Panc1 (cell line): ENCODE results near the gene EXOC6B. TPM values are rescaled to one million over a fixed set of nuclear protein-coding genes. Genes with fewer than 3 reads are reported as not detected.
A peak's percentile ranks its signal among the peaks of the same experiment; 100 is the strongest.

Experiments
- ATAC-seq: fragments of 200-7000 bp; cut with Tn5 transposase; 2 replicates; pipeline ENCODE4 v1.9.1; 2020; ENCODE audit warnings: mild to moderate bottlenecking, moderate library complexity
- BruUV-seq: library from RNA; stranded (reverse); fragments of 400-500 nt; replicated peaks from 2 replicates; lab custom pipeline; 2021; lab: Mats Ljungman, UMichigan
- CTCF ChIA-PET: fragments of 300-600 bp; sonication (Branson Sonifier 250); formaldehyde crosslinking; loops from one replicate; lab custom pipeline; 2022; ENCODE audit warnings: antibody characterized with exemption; lab: Charles Lee
- POLR2A ChIA-PET: fragments of 300-600 bp; sonication (Branson Sonifier 250); formaldehyde crosslinking; loops from one replicate; lab custom pipeline; 2022; ENCODE audit warnings: antibody characterized with exemption; lab: Charles Lee
- DNase-seq: peaks from one replicate; pipeline ENCODE4 v3.0.0-alpha.2; 2010; ENCODE audit warnings: low read depth, low spot score
- H3K27ac ChIP-seq: 2 replicates; pipeline ENCODE4 v1.5.1; 2011; ENCODE audit warnings: mild to moderate bottlenecking, low read length, inconsistent platforms
- H3K27me3 ChIP-seq: fragments of 200-500 bp; sonication (Bioruptor generic); 2 replicates; pipeline ENCODE4 v1.6.0; 2014; ENCODE audit warnings: low read length, inconsistent platforms; ENCODE audit not compliant: control insufficient read depth, insufficient read depth
- H3K36me3 ChIP-seq: fragments of 200-500 bp; sonication (Bioruptor generic); 2 replicates; pipeline ENCODE4 v1.5.1; 2014; ENCODE audit warnings: inconsistent platforms, mild to moderate bottlenecking, low read length, moderate library complexity; ENCODE audit not compliant: control insufficient read depth, insufficient read depth
- H3K4me1 ChIP-seq: 2 replicates; pipeline ENCODE4 v1.5.1; 2011; ENCODE audit warnings: inconsistent platforms, mild to moderate bottlenecking, low read length, moderate library complexity; ENCODE audit not compliant: control insufficient read depth, insufficient read depth
- H3K4me3 ChIP-seq, 2 experiments: 2 replicates each; pipeline ENCODE4 v1.5.1; 2011 to 2012; ENCODE audit warnings: low read depth in 2 of 2, low read length in 2 of 2, mild to moderate bottlenecking in 2 of 2, inconsistent platforms in 1 of 2, moderate library complexity in 1 of 2
- H3K9me3 ChIP-seq: fragments of 200-500 bp; sonication (Bioruptor generic); 2 replicates; pipeline ENCODE4 v1.5.1; 2014; ENCODE audit warnings: low read depth, mild to moderate bottlenecking, inconsistent platforms, low read length, moderate library complexity; ENCODE audit not compliant: control insufficient read depth, insufficient read depth
- POLR2AphosphoS5 ChIP-seq: IDR thresholded peaks from 2 replicates; pipeline ENCODE4 v1.6.1; 2012; ENCODE audit warnings: mild to moderate bottlenecking, low read depth, low read length, moderate library complexity
- SIN3A ChIP-seq: IDR thresholded peaks from 2 replicates; pipeline ENCODE4 v1.6.1; 2012; ENCODE audit warnings: low read depth, mild to moderate bottlenecking, low read length, moderate library complexity, borderline replicate concordance; ENCODE audit not compliant: insufficient read depth
- TCF7L2 ChIP-seq: IDR thresholded peaks from 2 replicates; pipeline ENCODE4 v1.6.1; 2011; ENCODE audit warnings: mild to moderate bottlenecking, low read depth, low read length, inconsistent platforms
- in situ Hi-C: cut with HindIII; loops from 2 replicates; pipeline ENCODE4 v1.10.0; 2016; ENCODE audit warnings: low sequenced_read_pairs, low pct_unique_long_range_greater_than_20kb
- intact Hi-C: fragments of 100-400 bp; cut with micrococcal nuclease; formaldehyde crosslinking; loops from one replicate; pipeline ENCODE4 v1.10.0; 2022; ENCODE audit not compliant: unreplicated experiment
- total RNA-seq: library from RNA; stranded (reverse); gene quantifications from one replicate; pipeline ENCODE4 v1.2.1, GENCODE V29; 2021; ENCODE audit not compliant: unreplicated experiment
- TF ChIP-seq, protein P1 (sequence below): fragments of 450-650 bp; IDR thresholded peaks from 2 replicates; pipeline ENCODE4 v1.5.1; 2017; ENCODE audit warnings: mild to moderate bottlenecking
- TF ChIP-seq, protein P2 (sequence below), 2 experiments: IDR thresholded peaks; 2 replicates each; pipeline ENCODE4 v1.6.1; 2011 to 2012; ENCODE audit warnings: low read depth in 2 of 2, control low read depth in 1 of 2, low read length in 1 of 2, mild to moderate bottlenecking in 1 of 2, moderate library complexity in 1 of 2; ENCODE audit not compliant: insufficient read depth in 1 of 2

Gene EXOC6B
- total RNA-seq, 1 experiment from 2014 or later: 23.2 TPM

GRCh38 chr2:72143441-72144273, 682.2 kb downstream of the EXOC6B start:
- H3K36me3 ChIP-seq: no peaks in the 10 kb centered on the region; the same call in 1 of the 2 replicates
- intact Hi-C loops: no loop called here
- ChIA-PET CTCF (interaction anchor here (0.5 kb wide), 1 partner anchor 405 kb away, joined by 3 read pairs; no protein-coding TSS in a partner anchor), POLR2A (no interaction called here)
- peaks cover 8% of the 10 kb centered on the region for H3K27me3 ChIP-seq
- H3K27ac ChIP-seq: no peak overlapping the region
- no peaks in the 10 kb centered on the region for H3K9me3 ChIP-seq
- no TSS peak for BruUV-seq
- no peak for ATAC-seq
- H3K4me1 ChIP-seq: peaks cover 15% of the 10 kb centered on the region
- peak overlapping the region in 1 of 2 experiments; percentile 64; a peak in 2 of 4 replicates for H3K4me3 ChIP-seq
- TF ChIP-seq, protein P1, sequence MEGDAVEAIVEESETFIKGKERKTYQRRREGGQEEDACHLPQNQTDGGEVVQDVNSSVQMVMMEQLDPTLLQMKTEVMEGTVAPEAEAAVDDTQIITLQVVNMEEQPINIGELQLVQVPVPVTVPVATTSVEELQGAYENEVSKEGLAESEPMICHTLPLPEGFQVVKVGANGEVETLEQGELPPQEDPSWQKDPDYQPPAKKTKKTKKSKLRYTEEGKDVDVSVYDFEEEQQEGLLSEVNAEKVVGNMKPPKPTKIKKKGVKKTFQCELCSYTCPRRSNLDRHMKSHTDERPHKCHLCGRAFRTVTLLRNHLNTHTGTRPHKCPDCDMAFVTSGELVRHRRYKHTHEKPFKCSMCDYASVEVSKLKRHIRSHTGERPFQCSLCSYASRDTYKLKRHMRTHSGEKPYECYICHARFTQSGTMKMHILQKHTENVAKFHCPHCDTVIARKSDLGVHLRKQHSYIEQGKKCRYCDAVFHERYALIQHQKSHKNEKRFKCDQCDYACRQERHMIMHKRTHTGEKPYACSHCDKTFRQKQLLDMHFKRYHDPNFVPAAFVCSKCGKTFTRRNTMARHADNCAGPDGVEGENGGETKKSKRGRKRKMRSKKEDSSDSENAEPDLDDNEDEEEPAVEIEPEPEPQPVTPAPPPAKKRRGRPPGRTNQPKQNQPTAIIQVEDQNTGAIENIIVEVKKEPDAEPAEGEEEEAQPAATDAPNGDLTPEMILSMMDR: no peak
- TF ChIP-seq TCF7L2 (no peak), SIN3A (no peak), POLR2AphosphoS5 (no peak)
- TF ChIP-seq, protein P2, sequence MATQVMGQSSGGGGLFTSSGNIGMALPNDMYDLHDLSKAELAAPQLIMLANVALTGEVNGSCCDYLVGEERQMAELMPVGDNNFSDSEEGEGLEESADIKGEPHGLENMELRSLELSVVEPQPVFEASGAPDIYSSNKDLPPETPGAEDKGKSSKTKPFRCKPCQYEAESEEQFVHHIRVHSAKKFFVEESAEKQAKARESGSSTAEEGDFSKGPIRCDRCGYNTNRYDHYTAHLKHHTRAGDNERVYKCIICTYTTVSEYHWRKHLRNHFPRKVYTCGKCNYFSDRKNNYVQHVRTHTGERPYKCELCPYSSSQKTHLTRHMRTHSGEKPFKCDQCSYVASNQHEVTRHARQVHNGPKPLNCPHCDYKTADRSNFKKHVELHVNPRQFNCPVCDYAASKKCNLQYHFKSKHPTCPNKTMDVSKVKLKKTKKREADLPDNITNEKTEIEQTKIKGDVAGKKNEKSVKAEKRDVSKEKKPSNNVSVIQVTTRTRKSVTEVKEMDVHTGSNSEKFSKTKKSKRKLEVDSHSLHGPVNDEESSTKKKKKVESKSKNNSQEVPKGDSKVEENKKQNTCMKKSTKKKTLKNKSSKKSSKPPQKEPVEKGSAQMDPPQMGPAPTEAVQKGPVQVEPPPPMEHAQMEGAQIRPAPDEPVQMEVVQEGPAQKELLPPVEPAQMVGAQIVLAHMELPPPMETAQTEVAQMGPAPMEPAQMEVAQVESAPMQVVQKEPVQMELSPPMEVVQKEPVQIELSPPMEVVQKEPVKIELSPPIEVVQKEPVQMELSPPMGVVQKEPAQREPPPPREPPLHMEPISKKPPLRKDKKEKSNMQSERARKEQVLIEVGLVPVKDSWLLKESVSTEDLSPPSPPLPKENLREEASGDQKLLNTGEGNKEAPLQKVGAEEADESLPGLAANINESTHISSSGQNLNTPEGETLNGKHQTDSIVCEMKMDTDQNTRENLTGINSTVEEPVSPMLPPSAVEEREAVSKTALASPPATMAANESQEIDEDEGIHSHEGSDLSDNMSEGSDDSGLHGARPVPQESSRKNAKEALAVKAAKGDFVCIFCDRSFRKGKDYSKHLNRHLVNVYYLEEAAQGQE (IDR thresholded peaks at IDR 0.05; ENCODE audit: insufficient read depth in 1 of 2, low read depth in 2 of 2, low read length in 1 of 2): no peak
- DNase-seq: no peak
- in situ Hi-C loops: no loop called here

GRCh38 chr2:72142570-72143440, 683.0 kb downstream of the EXOC6B start:
- Histone ChIP-seq H3K4me3 (no peak overlapping the region), H3K9me3 (no peaks in the 10 kb centered on the region), H3K27ac (no peak overlapping the region), H3K4me1 (peaks cover 15% of the 10 kb centered on the region), H3K27me3 (peaks cover 4% of the 10 kb centered on the region; the same call in 1 of the 2 replicates), H3K36me3 (no peaks in the 10 kb centered on the region; the same call in 1 of the 2 replicates)
- ATAC-seq (no peak), DNase-seq (no peak)
- TF ChIP-seq SIN3A: no peak
- TF ChIP-seq, protein P1: no peak
- TF ChIP-seq, protein P2 (IDR thresholded peaks at IDR 0.05; ENCODE audit: insufficient read depth in 1 of 2, low read depth in 2 of 2, low read length in 1 of 2): no peak
- no peak for TF ChIP-seq POLR2AphosphoS5
- TF ChIP-seq TCF7L2: no peak
- BruUV-seq: no TSS peak
- intact Hi-C loops (no loop called here), in situ Hi-C loops (no loop called here)
- ChIA-PET CTCF (interaction anchor here (0.5 kb wide), 1 partner anchor 404 kb away, joined by 3 read pairs; no protein-coding TSS in a partner anchor), POLR2A (no interaction called here)
